Measurements from ENCODE around the gene CPSF4.

Gene CPSF4

GRCh38 chr7:99420213-99420612 lies 18.5 kb upstream of the CPSF4 start:
- H3K27me3 ChIP-seq (ENCODE audit: insufficient read depth, low read depth, severe bottlenecking): no peaks in the 10 kb centered on the region
- H3K4me3 ChIP-seq (ENCODE audit: low read depth, low read length): no peak overlapping the region
- no peaks in the 10 kb centered on the region for H3K9me3 ChIP-seq (ENCODE audit: severe bottlenecking)
- peak overlapping the region; percentile 21; the same call in 1 of the 2 replicates for H3K27ac ChIP-seq
- DNase-seq: no peak
- TF ChIP-seq CTCF (IDR thresholded peaks at IDR 0.05; ENCODE audit: low read depth, low read length): no peak
- peaks cover 85% of the 10 kb centered on the region for H3K36me3 ChIP-seq

- DNase-seq: peak; percentile 58
- peaks cover 86% of the 10 kb centered on the region for H3K36me3 ChIP-seq
- H3K27me3 ChIP-seq (ENCODE audit: insufficient read depth, low read depth, severe bottlenecking): no peaks in the 10 kb centered on the region
- no peak for TF ChIP-seq CTCF (IDR thresholded peaks at IDR 0.05; ENCODE audit: low read depth, low read length)
- H3K27ac ChIP-seq: no peak overlapping the region; the same call in 1 of the 2 replicates
- no peaks in the 10 kb centered on the region for H3K9me3 ChIP-seq (ENCODE audit: severe bottlenecking)
- H3K4me3 ChIP-seq (ENCODE audit: low read depth, low read length): no peak overlapping the region
Observed at GRCh38 chr7:99420986-99421385, 17.8 kb upstream of the CPSF4 start.

- H3K9me3 ChIP-seq (ENCODE audit: severe bottlenecking): no peaks in the 10 kb centered on the region
- no peaks in the 10 kb centered on the region for H3K27me3 ChIP-seq (ENCODE audit: insufficient read depth, low read depth, severe bottlenecking)
- TF ChIP-seq CTCF (IDR thresholded peaks at IDR 0.05; ENCODE audit: low read depth, low read length): no peak
- H3K36me3 ChIP-seq: peaks cover 74% of the 10 kb centered on the region
- no peak overlapping the region for H3K27ac ChIP-seq
- DNase-seq: no peak
- no peak overlapping the region for H3K4me3 ChIP-seq (ENCODE audit: low read depth, low read length)
Observed at GRCh38 chr7:99422186-99422585, 16.6 kb upstream of the CPSF4 start.

- H3K36me3 ChIP-seq: peaks cover 69% of the 10 kb centered on the region
- no peak for TF ChIP-seq CTCF (IDR thresholded peaks at IDR 0.05; ENCODE audit: low read depth, low read length)
- no peaks in the 10 kb centered on the region for H3K27me3 ChIP-seq (ENCODE audit: insufficient read depth, low read depth, severe bottlenecking)
- no peak overlapping the region for H3K27ac ChIP-seq
- DNase-seq: no peak
- H3K9me3 ChIP-seq (ENCODE audit: severe bottlenecking): no peaks in the 10 kb centered on the region
- H3K4me3 ChIP-seq (ENCODE audit: low read depth, low read length): no peak overlapping the region
Observed at GRCh38 chr7:99422625-99423024, 16.1 kb upstream of the CPSF4 start.

GRCh38 chr7:99424932-99425730 lies 13.6 kb upstream of the CPSF4 start:
- no peaks in the 10 kb centered on the region for H3K27me3 ChIP-seq (ENCODE audit: insufficient read depth, low read depth, severe bottlenecking)
- peaks cover 57% of the 10 kb centered on the region for H3K36me3 ChIP-seq
- no peak for TF ChIP-seq CTCF (IDR thresholded peaks at IDR 0.05; ENCODE audit: low read depth, low read length)
- H3K27ac ChIP-seq: no peak overlapping the region
- no peaks in the 10 kb centered on the region for H3K9me3 ChIP-seq (ENCODE audit: severe bottlenecking)
- H3K4me3 ChIP-seq (ENCODE audit: low read depth, low read length): no peak overlapping the region
- DNase-seq: no peak

Data from WERI-Rb-1 (cell line).